Pancreas (tissue), 10 donors: Measurements from ENCODE around the gene CDH1. TPM values are rescaled to one million over a fixed set of nuclear protein-coding genes. Genes with fewer than 3 reads are reported as not detected.
A peak's percentile ranks its signal among the peaks of the same experiment; 100 is the strongest.

Experiments used
- ATAC-seq, 4 donors: fragments of 200-7000 bp; cut with Tn5 transposase; one replicate each; pipeline versions ENCODE4 v1.8.0 to v1.9.1; 2020; ENCODE audit warnings: mild to moderate bottlenecking in 4 of 4, moderate library complexity in 4 of 4
- DNase-seq, 6 donors: peaks; one replicate each; pipeline ENCODE4 v3.0.0-alpha.2; 2020
- FAIRE-seq: peaks from 2 replicates; lab custom pipeline; 2012; peaks lifted over from hg19 to GRCh38; lab: Jason Lieb, UNC
- H3K27ac ChIP-seq, 4 donors: fragments of 200-600 bp; sonication (generic); 1 replicate in 3 of 4; 2 replicates in 1 of 4; pipeline versions ENCODE4 v1.5.0 to v1.8.0; 2020
- H3K27me3 ChIP-seq, 4 donors: fragments of 200-600 bp; one replicate each; pipeline ENCODE4 v1.8.0; 2021
- H3K36me3 ChIP-seq, 3 donors: fragments of 200-600 bp; sonication (generic) in 1 of 3; one replicate each; pipeline versions ENCODE4 v1.5.0 to v1.8.0; 2020 to 2021
- H3K4me1 ChIP-seq, 3 donors: fragments of 200-600 bp; one replicate each; pipeline ENCODE4 v1.8.0; 2021
- H3K4me3 ChIP-seq, 4 donors: fragments of 200-600 bp; sonication (generic) in 2 of 4; one replicate each; pipeline versions ENCODE4 v1.5.0 to v1.8.0; 2020 to 2021
- H3K9me3 ChIP-seq, 4 donors: fragments of 200-600 bp; one replicate each; pipeline ENCODE4 v1.8.0; 2021
- WGBS, 2 donors: extraction: QIAGEN DNeasy Blood & Tissue Kit; methylation state at CpG; one replicate each; pipeline ENCODE4 v1.1.7; 2013; 5-methylcytosine and 5-hydroxymethylcytosine counted together
- intact Hi-C, 3 donors: fragments of 100-400 bp; cut with DNase I; formaldehyde crosslinking; loops; one replicate each; pipeline versions ENCODE4 v1.11.1 to v1.14.2; 2022
- polyA plus RNA-seq, 2 donors: library from polyadenylated mRNA; stranded (reverse); fragments of 200-250 nt; gene quantifications; one replicate each; pipeline ENCODE4 v1.2.3, GENCODE V29; 2013
- total RNA-seq, 6 donors: library from RNA; stranded (reverse); fragmentation: NEBNext Ultra II Directional in 4 of 6; extraction: Animal tissue kit (Norgen Biotek cat#: 25700) in 4 of 6; gene quantifications; one replicate each; pipeline versions ENCODE4 v1.2.1 to v1.2.4, GENCODE V29; 2021 to 2023
- TF ChIP-seq, protein P1 (sequence below), 4 donors: fragments of 200-600 bp; sonication (generic) in 3 of 4; IDR thresholded peaks; one replicate each; pipeline versions ENCODE4 v1.5.0 to v1.8.0; 2021; ENCODE audit warnings: antibody characterized with exemption in 4 of 4
- donor health status: healthy with polysubstance abuse.
- donor health status: DM: no; HTN: no; CAD: no; lungs with moderate emphysema.
- donor health status: DM: no; HTN: no; CAD: no.
- donor health status: control.
- donor health status: control.
- donor health status: Bipolar disorder and iron deficiency.
- donor health status: DM: yes; HTN: yes; CAD: no.
- donor health status: DM: no; HTN: no; CAD: no.
- donor health status: DM: no; HTN: no; CAD: no.
- donor health status: DM: yes; HTN: yes; CAD: no.

Gene CDH1
- total and polyA plus RNA-seq, 8 donors, result 52.8 to 258 (median 155) TPM

- Histone ChIP-seq H3K27ac (no peak overlapping the region), H3K27me3 (no peaks in the 10 kb centered on the region), H3K4me1 (no peaks in the 10 kb centered on the region), H3K36me3 (peaks cover 4 to 69% (median 31%) of the 10 kb centered on the region in 3 donors), H3K4me3 (no peak overlapping the region), H3K9me3 (no peaks in the 10 kb centered on the region)
- intact Hi-C loops, result no loop called here
- WGBS, 2 donors, result 91 to 92% methylated on average over 8 of the region's 8 CpGs
- ATAC-seq (no peak), FAIRE-seq (no peak), DNase-seq (no peak)
- TF ChIP-seq, protein P1, sequence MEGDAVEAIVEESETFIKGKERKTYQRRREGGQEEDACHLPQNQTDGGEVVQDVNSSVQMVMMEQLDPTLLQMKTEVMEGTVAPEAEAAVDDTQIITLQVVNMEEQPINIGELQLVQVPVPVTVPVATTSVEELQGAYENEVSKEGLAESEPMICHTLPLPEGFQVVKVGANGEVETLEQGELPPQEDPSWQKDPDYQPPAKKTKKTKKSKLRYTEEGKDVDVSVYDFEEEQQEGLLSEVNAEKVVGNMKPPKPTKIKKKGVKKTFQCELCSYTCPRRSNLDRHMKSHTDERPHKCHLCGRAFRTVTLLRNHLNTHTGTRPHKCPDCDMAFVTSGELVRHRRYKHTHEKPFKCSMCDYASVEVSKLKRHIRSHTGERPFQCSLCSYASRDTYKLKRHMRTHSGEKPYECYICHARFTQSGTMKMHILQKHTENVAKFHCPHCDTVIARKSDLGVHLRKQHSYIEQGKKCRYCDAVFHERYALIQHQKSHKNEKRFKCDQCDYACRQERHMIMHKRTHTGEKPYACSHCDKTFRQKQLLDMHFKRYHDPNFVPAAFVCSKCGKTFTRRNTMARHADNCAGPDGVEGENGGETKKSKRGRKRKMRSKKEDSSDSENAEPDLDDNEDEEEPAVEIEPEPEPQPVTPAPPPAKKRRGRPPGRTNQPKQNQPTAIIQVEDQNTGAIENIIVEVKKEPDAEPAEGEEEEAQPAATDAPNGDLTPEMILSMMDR (IDR thresholded peaks at IDR 0.05), result no peak
Observed at GRCh38 chr16:68823401-68824135, 86.5 kb downstream of the CDH1 start.

- DNase-seq, result no peak
Observed at GRCh38 chr16:68825427-68825826, 88.3 kb downstream of the CDH1 start.

GRCh38 chr16:68826652-68827051 is 89.6 kb downstream of the CDH1 start:
- H3K27ac ChIP-seq, result no peak overlapping the region
- intact Hi-C loops, result no loop called here
- no peaks in the 10 kb centered on the region for H3K4me1 ChIP-seq
- no peaks in the 10 kb centered on the region for H3K27me3 ChIP-seq
- H3K4me3 ChIP-seq, result no peak overlapping the region
- no peak for ATAC-seq
- FAIRE-seq, result no peak
- WGBS, 2 donors, result 89% methylated on average over 6 of the region's 6 CpGs
- H3K36me3 ChIP-seq, result peaks cover 4 to 79% (median 26%) of the 10 kb centered on the region in 3 donors
- DNase-seq, result no peak
- no peaks in the 10 kb centered on the region for H3K9me3 ChIP-seq
- TF ChIP-seq, protein P1 (IDR thresholded peaks at IDR 0.05), result no peak

More at GRCh38 chr16:68825427-68825826, 88.3 kb downstream of the CDH1 start:
- Histone ChIP-seq H3K36me3 (peaks cover 4 to 79% (median 26%) of the 10 kb centered on the region in 3 donors), H3K27me3 (no peaks in the 10 kb centered on the region), H3K4me3 (no peak overlapping the region), H3K27ac (no peak overlapping the region), H3K9me3 (no peaks in the 10 kb centered on the region), H3K4me1 (no peaks in the 10 kb centered on the region)
- ATAC-seq (peak in 1 of 4 donors; percentile 13), FAIRE-seq (no peak)
- TF ChIP-seq, protein P1 (IDR thresholded peaks at IDR 0.05), result no peak
- intact Hi-C loops, result no loop called here

- H3K4me3 ChIP-seq, result no peak overlapping the region
- no peaks in the 10 kb centered on the region for H3K9me3 ChIP-seq
- intact Hi-C loops, result no loop called here
- no peak for DNase-seq
- TF ChIP-seq, protein P1 (IDR thresholded peaks at IDR 0.05), result no peak
- no peak for ATAC-seq
- no peak for FAIRE-seq
- no peak overlapping the region for H3K27ac ChIP-seq
- H3K36me3 ChIP-seq, result peaks cover 0 to 77% (median 14%) of the 10 kb centered on the region in 3 donors
- H3K27me3 ChIP-seq, result no peaks in the 10 kb centered on the region
- no peaks in the 10 kb centered on the region for H3K4me1 ChIP-seq
- WGBS, 2 donors, result 94 to 96% methylated on average over 14 of the region's 14 CpGs
Observed at GRCh38 chr16:68833251-68833650, 96.2 kb downstream of the CDH1 start.

DNA sequence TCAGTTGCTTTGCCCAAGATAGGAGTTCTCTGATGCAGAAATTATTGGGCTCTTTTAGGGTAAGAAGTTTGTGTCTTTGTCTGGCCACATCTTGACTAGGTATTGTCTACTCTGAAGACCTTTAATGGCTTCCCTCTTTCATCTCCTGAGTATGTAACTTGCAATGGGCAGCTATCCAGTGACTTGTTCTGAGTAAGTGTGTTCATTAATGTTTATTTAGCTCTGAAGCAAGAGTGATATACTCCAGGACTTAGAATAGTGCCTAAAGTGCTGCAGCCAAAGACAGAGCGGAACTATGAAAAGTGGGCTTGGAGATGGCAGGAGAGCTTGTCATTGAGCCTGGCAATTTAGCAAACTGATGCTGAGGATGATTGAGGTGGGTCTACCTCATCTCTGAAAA is 97.5 kb downstream of the CDH1 start:
- WGBS, 2 donors, result 94 to 98% methylated on average over 1 of the region's 1 CpG
- no peak for ATAC-seq
- H3K4me1 ChIP-seq, result no peaks in the 10 kb centered on the region
- TF ChIP-seq, protein P1 (IDR thresholded peaks at IDR 0.05), result no peak
- intact Hi-C loops, result no loop called here
- no peak for FAIRE-seq
- H3K27me3 ChIP-seq, result no peaks in the 10 kb centered on the region
- peaks cover 0 to 64% (median 7%) of the 10 kb centered on the region in 3 donors for H3K36me3 ChIP-seq
- H3K27ac ChIP-seq, result no peak overlapping the region
- no peaks in the 10 kb centered on the region for H3K9me3 ChIP-seq
- H3K4me3 ChIP-seq, result no peak overlapping the region
- DNase-seq, result peak in 1 of 6 donors; percentile 2
